Mucosa of descending colon (tissue), 3 donors: ENCODE data around the gene KIF15. TPM values are rescaled to one million over a fixed set of nuclear protein-coding genes. Genes with fewer than 3 reads are reported as not detected.

Experiments used
- ATAC-seq: fragments of 200-7000 bp; cut with Tn5 transposase; one replicate; pipeline ENCODE4 v1.9.1; 2020; ENCODE audit warnings: mild to moderate bottlenecking, moderate library complexity
- DNase-seq, 3 donors: peaks; one replicate each; pipeline ENCODE4 v3.0.0-alpha.2; 2020
- H3K36me3 ChIP-seq: fragments of 200-600 bp; one replicate; pipeline ENCODE4 v1.8.0; 2021; ENCODE audit warnings: low read depth, mild to moderate bottlenecking
- H3K4me1 ChIP-seq: fragments of 200-600 bp; one replicate; pipeline ENCODE4 v1.8.0; 2021; ENCODE audit warnings: low read depth, mild to moderate bottlenecking
- H3K4me3 ChIP-seq: fragments of 200-600 bp; one replicate; pipeline ENCODE4 v1.8.0; 2021; ENCODE audit warnings: mild to moderate bottlenecking
- H3K9me3 ChIP-seq: fragments of 200-600 bp; one replicate; pipeline ENCODE4 v1.8.0; 2021; ENCODE audit warnings: mild to moderate bottlenecking
- CTCF ChIP-seq: fragments of 200-600 bp; IDR thresholded peaks from one replicate; pipeline ENCODE4 v1.8.0; 2022; ENCODE audit warnings: antibody characterized with exemption, mild to moderate bottlenecking
- intact Hi-C, 2 donors: fragments of 100-400 bp; cut with DNase I in 1 of 2; cut with micrococcal nuclease in 1 of 2; formaldehyde crosslinking; loops; one replicate each; pipeline versions ENCODE4 v1.11.0 to v1.11.1; 2022; cut with DNase I, micrococcal nuclease
- long read RNA-seq, 2 donors: library from polyadenylated mRNA; unstranded; transcript quantifications; one replicate each; pipeline ENCODE4 v2.0.0, GENCODE V29; 2019 to 2021
- total RNA-seq, 3 donors: library from RNA; stranded (reverse); fragmentation: NEBNext Ultra II Directional in 2 of 3; extraction: Animal tissue kit (Norgen Biotek cat#: 25700) in 2 of 3; gene quantifications; one replicate each; pipeline versions ENCODE4 v1.2.1 to v1.2.4, GENCODE V29; 2021 to 2023
- donor health status: DM: no; HTN: no; CAD: no; lungs with moderate emphysema.
- donor health status: DM: no; HTN: no; CAD: no.
- donor health status: DM: no; HTN: yes; CAD: no.

KIF15 gene
- total RNA-seq, result 1 to 10 TPM; 1.6 to 7.6 (median 2.4) TPM
- long read RNA-seq, donor 1, partial matches to known transcripts, result 0 of 1 reads
- long read RNA-seq, donor 1, other reads (novel, unspliced or antisense), result 1 of 1 reads
- long read RNA-seq, donor 2, partial matches to known transcripts, result 4 of 4 reads
- long read RNA-seq, donor 2, other reads (novel, unspliced or antisense), result 0 of 4 reads

GRCh38 chr3:44761424-44762169 lies at the start of gene KIF15, which contains the start of gene KIAA1143:
KIF15 (plus strand) TSS chr3:44761794; CDS start chr3:44761866, 72 bp downstream.
KIAA1143 (minus strand) TSS chr3:44761619; CDS start chr3:44761602, 17 bp downstream.
- Histone ChIP-seq H3K9me3 (peaks cover 29% of the 10 kb centered on the region), H3K36me3 (no peaks in the 10 kb centered on the region), H3K4me1 (peaks cover 13% of the 10 kb centered on the region), H3K4me3 (peak within 1 kb of the TSS; percentile 43)
- intact Hi-C loops, result no loop called here
- DNase-seq, result peak; percentile 98 to 99 (median 98)
- peak; percentile 99 for ATAC-seq
- TF ChIP-seq CTCF, result no peak

- Histone ChIP-seq H3K4me1 (no peaks in the 10 kb centered on the region), H3K9me3 (peaks cover 42% of the 10 kb centered on the region), H3K4me3 (peak within 1 kb of the TSS; percentile 42), H3K36me3 (no peaks in the 10 kb centered on the region)
- intact Hi-C loops, result no loop called here
- DNase-seq, result peak; percentile 87 to 93 (median 88)
- ATAC-seq, result peak; percentile 100
- TF ChIP-seq CTCF, result no peak
Measured at GRCh38 chr3:44712455-44713075, 49.0 kb upstream of the KIF15 start, which contains the start of gene ZNF502. ZNF502 (plus strand) TSS chr3:44712660; CDS start chr3:44720262, 7,602 bp downstream.

GRCh38 chr3:44721231-44722102 lies 40.1 kb upstream of the KIF15 start:
- intact Hi-C loops, result no loop called here
- DNase-seq (no peak), ATAC-seq (no peak)
- TF ChIP-seq CTCF, result no peak
- no peak overlapping the region for H3K4me3 ChIP-seq
- H3K4me1 ChIP-seq, result no peaks in the 10 kb centered on the region
- peaks cover 8% of the 10 kb centered on the region for H3K36me3 ChIP-seq
- H3K9me3 ChIP-seq, result peaks cover 99% of the 10 kb centered on the region

GRCh38 chr3:44722103-44722401 lies 39.5 kb upstream of the KIF15 start:
- no peak for TF ChIP-seq CTCF
- no peak for ATAC-seq
- intact Hi-C loops, result no loop called here

GRCh38 chr3:44729384-44729910 lies 32.1 kb upstream of the KIF15 start, which contains the start of gene ZNF501:
ZNF501 (plus strand) TSS chr3:44729635; CDS start chr3:44734422, 4,787 bp downstream.
- H3K9me3 ChIP-seq, result peaks cover 87% of the 10 kb centered on the region
- peak within 1 kb of the TSS; percentile 31 for H3K4me3 ChIP-seq
- TF ChIP-seq CTCF, result no peak
- DNase-seq (peak; percentile 96 to 99 (median 97)), ATAC-seq (peak; percentile 100)
- no peaks in the 10 kb centered on the region for H3K36me3 ChIP-seq
- intact Hi-C loops, result no loop called here
- H3K4me1 ChIP-seq, result peaks cover 3% of the 10 kb centered on the region

More at GRCh38 chr3:44722103-44722401, 39.5 kb upstream of the KIF15 start:
- Histone ChIP-seq H3K4me1 (no peaks in the 10 kb centered on the region), H3K36me3 (peaks cover 8% of the 10 kb centered on the region), H3K4me3 (no peak overlapping the region), H3K9me3 (peaks cover 100% of the 10 kb centered on the region)
- no peak for DNase-seq
